ENCODE measurements around the gene MCAM.

DNA sequence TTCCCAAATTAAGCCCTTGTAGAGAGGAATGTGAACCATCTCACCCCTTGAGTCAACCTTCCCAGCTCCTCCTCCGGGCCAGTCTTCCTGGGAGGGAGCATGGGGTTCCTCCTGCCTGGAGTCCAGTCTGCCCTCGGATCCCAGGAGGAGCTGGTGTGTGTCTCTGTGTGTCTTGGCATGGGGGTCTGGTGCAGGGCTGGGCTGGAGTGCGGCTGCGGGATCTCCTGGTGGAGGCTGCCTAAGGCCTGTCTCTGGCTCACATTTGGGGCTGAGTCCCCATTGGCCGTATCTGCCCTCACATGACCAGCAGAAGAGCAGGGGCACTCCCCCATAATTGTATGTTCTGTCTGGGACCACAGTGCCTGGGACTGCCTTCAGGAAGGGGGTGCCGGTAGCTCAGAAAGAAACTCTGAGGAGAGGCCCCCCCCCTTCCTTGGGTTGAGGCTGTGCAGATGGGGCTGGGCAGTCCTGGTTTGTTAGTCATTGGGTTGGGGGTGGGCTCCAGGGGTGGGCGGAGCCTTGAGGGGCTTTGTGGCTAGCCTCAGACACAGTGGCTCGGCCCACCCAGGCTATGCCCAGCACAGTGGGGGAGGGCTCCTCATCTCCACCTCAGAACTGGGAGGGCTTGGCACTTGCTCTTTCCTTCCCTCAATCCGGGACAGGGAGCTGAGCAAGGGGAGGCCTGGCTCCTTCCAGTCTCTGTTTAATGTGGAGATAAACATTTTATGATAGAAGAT is 20.8 kb upstream of the MCAM start:
- TF ChIP-seq POLR2AphosphoS5 (IDR thresholded peaks at IDR 0.05) (no peak), CTCF (IDR thresholded peaks at IDR 0.05) (no peak), EP300 (IDR thresholded peaks at IDR 0.05) (no peak), POLR2A (IDR thresholded peaks at IDR 0.05) (no peak)
